A204.1 (cell line): Measurements from ENCODE around the gene KRT86.
"Not testable (repeated sequence)": the region's sequence is repeated elsewhere in the genome, so short reads cannot be mapped to it uniquely, and the experiment has no call there.

Experiments used
- FAIRE-seq: peaks from 2 replicates; lab custom pipeline; 2012; peaks lifted over from hg19 to GRCh38; lab: Jason Lieb, UNC

The KRT86 gene

DNA sequence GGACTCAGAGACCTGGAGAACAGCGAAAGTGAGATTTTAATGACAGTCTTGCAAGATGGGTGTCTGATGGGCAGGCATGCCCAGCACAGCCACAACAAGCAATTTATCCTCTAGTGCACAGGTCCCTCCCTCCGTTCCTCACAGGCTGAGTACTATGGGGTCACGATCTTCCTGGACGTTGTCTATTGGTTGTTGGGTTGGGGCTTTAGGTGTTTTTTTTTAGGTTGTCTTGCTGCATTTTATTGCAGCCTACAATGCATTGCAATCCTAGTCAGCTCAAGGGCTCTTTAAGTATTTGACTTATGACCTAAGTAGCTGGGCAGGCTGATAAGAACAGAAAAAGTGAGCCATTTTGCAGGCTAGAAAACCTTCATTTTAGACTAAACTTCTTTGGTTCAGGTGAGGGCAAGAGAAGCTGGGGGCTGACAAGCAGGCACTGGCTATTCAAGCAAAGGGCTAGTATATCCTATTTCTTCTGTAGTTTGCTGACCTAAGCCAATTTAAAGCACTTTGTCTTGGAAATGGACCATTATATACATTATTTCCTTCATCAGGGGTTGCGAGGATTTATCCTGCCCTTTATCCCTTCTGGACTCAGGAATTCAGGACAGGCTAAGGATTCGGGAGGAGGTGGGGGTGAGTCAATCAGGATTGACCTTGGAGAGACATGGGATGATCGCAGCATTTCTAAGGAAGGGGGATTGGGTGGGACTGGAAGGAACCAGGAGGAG, 35.4 kb upstream of the KRT86 start:
- FAIRE-seq = no peak

DNA sequence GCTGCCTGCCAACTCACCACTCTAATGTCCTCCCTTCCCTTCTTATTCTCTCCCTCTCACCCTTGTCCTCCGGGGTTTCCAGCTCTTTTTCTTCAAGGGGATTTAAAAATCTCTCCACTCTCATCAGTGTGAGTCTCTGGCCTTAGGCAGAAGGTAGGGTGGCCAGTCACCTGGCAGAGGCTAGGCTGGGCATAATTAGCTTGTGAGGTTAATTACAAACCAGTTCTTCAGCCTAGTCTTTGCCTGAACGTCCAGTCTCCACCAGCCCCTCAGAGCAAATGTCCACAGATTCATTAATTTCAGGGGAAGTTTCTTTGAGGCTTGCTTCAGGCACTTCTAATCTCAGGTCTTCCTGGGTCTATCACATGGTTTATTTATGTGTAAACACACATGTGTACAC, 34.7 kb upstream of the KRT86 start:
- no peak for FAIRE-seq

- FAIRE-seq = not testable (repeated sequence)
Measured at GRCh38 chr12:52240247-52240646, 34.2 kb upstream of the KRT86 start.

DNA sequence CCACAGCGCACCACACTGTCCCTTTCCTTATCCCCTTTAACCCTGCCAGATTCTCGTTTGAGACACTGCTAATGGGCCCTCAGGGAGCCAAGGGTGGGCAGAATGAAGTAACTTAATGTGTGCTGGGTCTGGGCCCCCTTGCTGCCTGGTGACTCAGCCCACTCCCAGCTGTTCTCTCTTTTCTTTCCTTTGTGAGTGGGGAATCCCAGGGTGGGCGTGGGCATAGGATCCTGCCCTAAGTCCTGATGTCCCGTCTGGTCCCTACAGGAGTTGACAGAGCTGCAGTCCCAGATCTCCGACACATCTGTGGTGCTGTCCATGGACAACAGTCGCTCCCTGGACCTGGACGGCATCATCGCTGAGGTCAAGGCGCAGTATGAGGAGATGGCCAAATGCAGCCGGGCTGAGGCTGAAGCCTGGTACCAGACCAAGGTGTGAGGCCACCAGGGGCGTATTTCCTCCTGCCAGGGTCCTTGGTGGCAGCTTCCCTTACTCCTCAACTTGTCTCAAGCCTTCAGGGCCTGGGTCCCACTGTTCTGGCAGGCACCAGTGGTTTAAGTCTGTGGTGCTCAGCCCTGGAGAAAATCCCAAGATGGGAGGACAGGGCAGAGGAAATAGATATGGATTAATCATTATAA, 33.1 kb upstream of the KRT86 start:
- no peak for FAIRE-seq

GRCh38 chr12:52242442-52243258, 31.8 kb upstream of the KRT86 start:
- no peak for FAIRE-seq

GRCh38 chr12:52243259-52243855, 31.1 kb upstream of the KRT86 start:
- FAIRE-seq = no peak

GRCh38 chr12:52243856-52244614, 30.4 kb upstream of the KRT86 start:
- no peak for FAIRE-seq

- no peak for FAIRE-seq
Measured at GRCh38 chr12:52244615-52244994, 29.8 kb upstream of the KRT86 start.

- FAIRE-seq = no peak
Measured at GRCh38 chr12:52245259-52245961, 29.0 kb upstream of the KRT86 start.

GRCh38 chr12:52245962-52246569, 28.4 kb upstream of the KRT86 start:
- no peak for FAIRE-seq

GRCh38 chr12:52246720-52247621, 27.5 kb upstream of the KRT86 start:
- FAIRE-seq = no peak

GRCh38 chr12:52247622-52248540, 26.6 kb upstream of the KRT86 start:
- no peak for FAIRE-seq

DNA sequence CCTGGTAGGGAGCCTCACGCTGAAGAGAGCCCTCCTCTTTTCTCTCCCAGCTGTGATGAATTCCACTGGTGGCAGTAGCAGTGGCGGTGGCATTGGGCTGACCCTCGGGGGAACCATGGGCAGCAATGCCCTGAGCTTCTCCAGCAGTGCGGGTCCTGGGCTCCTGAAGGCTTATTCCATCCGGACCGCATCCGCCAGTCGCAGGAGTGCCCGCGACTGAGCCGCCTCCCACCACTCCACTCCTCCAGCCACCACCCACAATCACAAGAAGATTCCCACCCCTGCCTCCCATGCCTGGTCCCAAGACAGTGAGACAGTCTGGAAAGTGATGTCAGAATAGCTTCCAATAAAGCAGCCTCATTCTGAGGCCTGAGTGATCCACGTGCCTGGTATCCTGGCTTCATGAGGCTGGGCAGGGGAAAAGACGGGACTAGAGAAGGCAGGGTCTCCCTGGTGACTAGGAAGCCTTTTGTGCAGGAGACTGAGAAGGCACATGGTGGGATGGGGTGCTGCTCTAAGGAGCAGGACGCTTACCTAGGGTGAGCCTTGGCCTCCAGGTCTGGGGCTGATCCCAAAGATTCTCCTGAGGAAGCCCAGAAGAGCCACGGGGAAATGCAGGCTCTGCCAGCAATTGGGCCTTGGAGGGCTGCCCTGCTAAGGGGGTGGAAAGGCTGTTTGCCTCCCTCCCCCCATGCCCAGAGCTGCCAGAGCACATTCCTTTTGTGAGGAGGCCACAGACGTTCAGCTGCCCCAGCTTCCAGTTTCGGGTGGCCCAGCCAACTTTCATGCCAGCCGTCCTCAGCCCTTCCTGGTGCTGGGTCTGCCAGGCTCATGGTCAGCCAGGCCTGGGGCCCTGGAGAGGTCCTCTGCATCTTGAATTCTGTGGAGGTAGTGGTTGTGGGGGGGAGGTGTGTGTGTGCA, 25.6 kb upstream of the KRT86 start:
- FAIRE-seq = no peak

- FAIRE-seq = no peak
Measured at GRCh38 chr12:52249511-52250047, 24.9 kb upstream of the KRT86 start.

DNA sequence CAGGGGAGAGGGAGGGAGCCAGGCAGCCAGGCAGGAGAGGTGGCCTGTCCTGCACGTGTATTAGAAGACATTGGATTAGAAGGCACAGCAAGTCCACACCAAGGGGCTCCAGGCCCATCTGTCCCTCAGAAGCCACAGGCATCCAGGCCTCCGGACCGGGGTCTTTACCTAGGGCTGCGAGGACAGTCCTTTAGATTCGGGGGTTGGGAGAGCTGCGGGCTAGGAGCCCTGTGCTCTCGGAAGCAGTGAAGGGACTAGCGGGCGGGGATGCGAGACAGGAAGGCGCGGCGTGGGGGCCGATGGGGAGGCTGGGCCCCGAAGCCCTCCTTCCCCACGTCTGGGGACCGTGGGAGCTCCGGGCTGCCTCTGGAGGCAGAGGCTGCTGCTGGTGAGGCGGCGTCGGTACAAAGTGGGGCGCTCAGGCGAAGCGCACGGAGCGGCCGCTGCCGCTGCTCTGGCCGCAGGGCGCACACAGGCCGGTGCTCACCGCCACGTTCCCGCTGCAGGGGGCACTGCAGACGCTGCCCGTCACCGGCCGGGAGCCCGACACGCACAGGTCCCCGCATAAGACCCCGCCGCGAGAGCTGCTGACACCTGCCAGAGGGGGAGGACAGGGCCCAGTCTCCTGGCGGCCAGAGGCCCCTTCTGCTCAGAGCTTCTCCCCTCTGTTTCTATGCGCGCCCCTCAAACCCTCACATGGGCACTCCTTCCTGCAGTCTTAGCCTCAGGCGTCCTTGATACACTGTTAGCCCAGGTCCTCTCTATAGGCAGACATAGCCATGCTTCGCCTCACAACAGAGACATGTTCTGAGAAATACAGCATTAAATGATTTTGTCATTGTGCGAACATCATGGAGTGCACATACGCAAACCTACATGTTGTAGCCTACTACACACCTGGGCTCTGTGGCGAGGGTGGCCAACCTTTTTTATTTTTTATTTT, 24.1 kb upstream of the KRT86 start:
- no peak for FAIRE-seq

- FAIRE-seq = no peak
Measured at GRCh38 chr12:52251367-52252051, 22.9 kb upstream of the KRT86 start.
